ENCODE data around the gene ADGRB3. TPM values are rescaled to one million over a fixed set of nuclear protein-coding genes. Genes with fewer than 3 reads are reported as not detected.
"Not testable (repeated sequence)": the region's sequence is repeated elsewhere in the genome, so short reads cannot be mapped to it uniquely, and the experiment has no call there.

Gene ADGRB3
- total RNA-seq, 1 donor from 2014 or later, result 158 TPM

GRCh38 chr6:68895929-68896328 is 260.8 kb downstream of the ADGRB3 start:
- DNase-seq (ENCODE audit: low spot score in 2 of 2) (no peak), FAIRE-seq (no peak)

GRCh38 chr6:68901044-68901443 is 266.0 kb downstream of the ADGRB3 start:
- DNase-seq (ENCODE audit: low spot score in 2 of 2) (no peak), FAIRE-seq (no peak)

- DNase-seq (ENCODE audit: low spot score in 2 of 2) (no peak), FAIRE-seq (no peak)
Observed at GRCh38 chr6:68911334-68911733, 276.3 kb downstream of the ADGRB3 start.

- DNase-seq (ENCODE audit: low spot score in 2 of 2), result no peak
- no peak for FAIRE-seq
Observed at GRCh38 chr6:68911811-68912210, 276.7 kb downstream of the ADGRB3 start.

GRCh38 chr6:68912805-68913204 is 277.7 kb downstream of the ADGRB3 start:
- not testable (repeated sequence) for FAIRE-seq; DNase-seq (ENCODE audit: low spot score in 2 of 2)

- no peak for FAIRE-seq
- DNase-seq (ENCODE audit: low spot score in 2 of 2), result no peak
Observed at GRCh38 chr6:68915586-68915985, 280.5 kb downstream of the ADGRB3 start.

GRCh38 chr6:68919537-68919936 is 284.5 kb downstream of the ADGRB3 start:
- DNase-seq (ENCODE audit: low spot score in 2 of 2), result no peak

GRCh38 chr6:68941345-68941744 is 306.3 kb downstream of the ADGRB3 start:
- DNase-seq (ENCODE audit: low spot score in 2 of 2) (no peak), FAIRE-seq (no peak)

More at GRCh38 chr6:68919537-68919936, 284.5 kb downstream of the ADGRB3 start:
- no peak for FAIRE-seq

- no peak for DNase-seq (ENCODE audit: low spot score in 2 of 2)
Observed at GRCh38 chr6:68947721-68948120, 312.6 kb downstream of the ADGRB3 start.

GRCh38 chr6:68951270-68951669 is 316.2 kb downstream of the ADGRB3 start:
- FAIRE-seq (no peak), DNase-seq (ENCODE audit: low spot score in 2 of 2) (no peak)

More at GRCh38 chr6:68947721-68948120, 312.6 kb downstream of the ADGRB3 start:
- FAIRE-seq, result no peak

- DNase-seq (ENCODE audit: low spot score in 2 of 2), result peak in 1 of 2 donors; percentile 7
- peak; percentile 81 for FAIRE-seq
Observed at GRCh38 chr6:68958327-68958726, 323.2 kb downstream of the ADGRB3 start.

- FAIRE-seq, result peak; percentile 81
- DNase-seq (ENCODE audit: low spot score in 2 of 2), result peak; percentile 7 to 23
Observed at GRCh38 chr6:68967549-68968300, 332.6 kb downstream of the ADGRB3 start.

GRCh38 chr6:68968301-68968649 is 333.2 kb downstream of the ADGRB3 start:
- DNase-seq (ENCODE audit: low spot score in 2 of 2) (no peak), FAIRE-seq (no peak)

GRCh38 chr6:68973066-68973465 is 338.0 kb downstream of the ADGRB3 start:
- FAIRE-seq (no peak), DNase-seq (ENCODE audit: low spot score in 2 of 2) (no peak)

GRCh38 chr6:68975064-68975463 is 340.0 kb downstream of the ADGRB3 start:
- FAIRE-seq (peak; percentile 75), DNase-seq (ENCODE audit: low spot score in 2 of 2) (peak; percentile 19 to 29)

- no peak for FAIRE-seq
- no peak for DNase-seq (ENCODE audit: low spot score in 2 of 2)
Observed at GRCh38 chr6:68975816-68976215, 340.7 kb downstream of the ADGRB3 start.

GRCh38 chr6:68976260-68976659 is 341.2 kb downstream of the ADGRB3 start:
- no peak for DNase-seq (ENCODE audit: low spot score in 2 of 2)
- peak; percentile 6 for FAIRE-seq

GRCh38 chr6:68978411-68978810 is 343.3 kb downstream of the ADGRB3 start:
- no peak for FAIRE-seq

GRCh38 chr6:68981668-68982067 is 346.6 kb downstream of the ADGRB3 start:
- not testable (repeated sequence) for FAIRE-seq; DNase-seq (ENCODE audit: low spot score in 2 of 2)

More at GRCh38 chr6:68978411-68978810, 343.3 kb downstream of the ADGRB3 start:
- DNase-seq (ENCODE audit: low spot score in 2 of 2), result no peak

- FAIRE-seq, result no peak
Observed at GRCh38 chr6:68988698-68989097, 353.6 kb downstream of the ADGRB3 start.

GRCh38 chr6:68990317-68990716 is 355.2 kb downstream of the ADGRB3 start:
- no peak for FAIRE-seq
- DNase-seq (ENCODE audit: low spot score in 2 of 2), result no peak

More at GRCh38 chr6:68988698-68989097, 353.6 kb downstream of the ADGRB3 start:
- DNase-seq (ENCODE audit: low spot score in 2 of 2), result no peak

GRCh38 chr6:68993911-68994310 is 358.8 kb downstream of the ADGRB3 start:
- DNase-seq (ENCODE audit: low spot score in 2 of 2) (no peak), FAIRE-seq (no peak)
